Activated CD8-positive, alpha-beta memory T cell treated with anti-CD3 and anti-CD28 coated beads, Interleukin-2, amount 10 ng/mL, durations not matched to agents 7 days and 5 days (primary cell): ENCODE data around the gene EFNA5. TPM values are rescaled to one million over a fixed set of nuclear protein-coding genes. Genes with fewer than 3 reads are reported as not detected.
"Not testable (repeated sequence)": the region's sequence is repeated elsewhere in the genome, so short reads cannot be mapped to it uniquely, and the experiment has no call there.

Experiments used
- ATAC-seq: fragments of 150-1000 bp; cut with Tn5 transposase; one replicate; pipeline ENCODE4 v1.10.0; 2021; ENCODE audit warnings: moderate library complexity
- CTCF ChIA-PET: fragments of 350-600 bp; sonication (Branson Sonifier 250); formaldehyde crosslinking; loops from one replicate; lab custom pipeline; 2021; ENCODE audit warnings: antibody characterized with exemption; lab: Charles Lee
- DNase-seq: peaks from one replicate; pipeline ENCODE4 v3.0.0-alpha.2; 2020
- H3K27ac Mint-ChIP-seq: one replicate; pipeline ENCODE4 v1.8.0; 2021; ENCODE audit warnings: mild to moderate bottlenecking, mixed read lengths
- H3K27me3 Mint-ChIP-seq: one replicate; pipeline ENCODE4 v1.8.0; 2021; ENCODE audit warnings: mixed read lengths
- H3K36me3 Mint-ChIP-seq: one replicate; pipeline ENCODE4 v1.8.0; 2021; ENCODE audit warnings: mild to moderate bottlenecking, mixed read lengths
- H3K4me1 Mint-ChIP-seq: one replicate; pipeline ENCODE4 v1.8.0; 2021; ENCODE audit warnings: mixed read lengths
- H3K4me3 Mint-ChIP-seq: one replicate; pipeline ENCODE4 v1.8.0; 2021; ENCODE audit warnings: mild to moderate bottlenecking, moderate library complexity, mixed read lengths
- H3K9me3 Mint-ChIP-seq: one replicate; pipeline ENCODE4 v1.8.0; 2022; ENCODE audit warnings: low read depth, mixed read lengths
- total RNA-seq, 2 experiments: library from RNA; stranded (reverse); gene quantifications; one replicate each; pipeline ENCODE4 v1.2.3, GENCODE V29; 2021

EFNA5 gene
- total RNA-seq, 2 experiments from 2014 or later, result not detected

- CTCF ChIA-PET, result interaction anchor here (1.0 kb wide), 1 partner anchor 16 kb away, joined by 3 read pairs; no protein-coding TSS in a partner anchor
- Mint-ChIP-seq H3K9me3 (no peaks in the 10 kb centered on the region), H3K36me3 (no peaks in the 10 kb centered on the region), H3K27ac (no peak overlapping the region), H3K4me3 (no peak overlapping the region), H3K4me1 (no peaks in the 10 kb centered on the region), H3K27me3 (peaks cover 16% of the 10 kb centered on the region)
- ATAC-seq (no peak), DNase-seq (no peak)
These were observed 232.7 kb downstream of the EFNA5 start for GRCh38 chr5:107437986-107438510.

GRCh38 chr5:107437154-107437553 lies 233.6 kb downstream of the EFNA5 start:
- CTCF ChIA-PET, result no interaction called here
- no peak for ATAC-seq

GRCh38 chr5:107436201-107436600 lies 234.5 kb downstream of the EFNA5 start:
- CTCF ChIA-PET, result no interaction called here
- Mint-ChIP-seq H3K36me3 (no peaks in the 10 kb centered on the region), H3K27ac (no peak overlapping the region), H3K9me3 (no peaks in the 10 kb centered on the region), H3K4me3 (no peak overlapping the region), H3K4me1 (no peaks in the 10 kb centered on the region), H3K27me3 (peaks cover 13% of the 10 kb centered on the region)
- no peak for ATAC-seq
- DNase-seq, result no peak

More at GRCh38 chr5:107437154-107437553, 233.6 kb downstream of the EFNA5 start:
- Mint-ChIP-seq H3K4me3 (no peak overlapping the region), H3K36me3 (no peaks in the 10 kb centered on the region), H3K27me3 (peaks cover 13% of the 10 kb centered on the region), H3K9me3 (no peaks in the 10 kb centered on the region), H3K27ac (no peak overlapping the region), H3K4me1 (no peaks in the 10 kb centered on the region)
- DNase-seq, result no peak

- Mint-ChIP-seq H3K27me3 (peaks cover 8% of the 10 kb centered on the region), H3K9me3 (no peaks in the 10 kb centered on the region)
These were observed 235.7 kb downstream of the EFNA5 start for GRCh38 chr5:107435061-107435460.

GRCh38 chr5:107433646-107434045 lies 237.1 kb downstream of the EFNA5 start:
- CTCF ChIA-PET, result interaction anchor here (1.3 kb wide), 1 partner anchor 139 kb away, joined by 3 read pairs; no protein-coding TSS in a partner anchor
- not testable (repeated sequence) for ATAC-seq

More at GRCh38 chr5:107435061-107435460, 235.7 kb downstream of the EFNA5 start:
- DNase-seq (no peak), ATAC-seq (no peak)
- CTCF ChIA-PET, result no interaction called here
- no peak overlapping the region for H3K27ac Mint-ChIP-seq
- no peaks in the 10 kb centered on the region for H3K4me1 Mint-ChIP-seq
- H3K36me3 Mint-ChIP-seq, result no peaks in the 10 kb centered on the region
- no peak overlapping the region for H3K4me3 Mint-ChIP-seq

GRCh38 chr5:107431998-107432397 lies 238.7 kb downstream of the EFNA5 start:
- H3K27ac Mint-ChIP-seq, result no peak overlapping the region
- H3K4me1 Mint-ChIP-seq, result peaks cover 4% of the 10 kb centered on the region
- H3K4me3 Mint-ChIP-seq, result no peak overlapping the region
- CTCF ChIA-PET, result no interaction called here
- ATAC-seq (no peak), DNase-seq (no peak)
- H3K27me3 Mint-ChIP-seq, result peaks cover 8% of the 10 kb centered on the region
- no peaks in the 10 kb centered on the region for H3K36me3 Mint-ChIP-seq
- H3K9me3 Mint-ChIP-seq, result no peaks in the 10 kb centered on the region

More at GRCh38 chr5:107433646-107434045, 237.1 kb downstream of the EFNA5 start:
- H3K4me3 Mint-ChIP-seq, H3K4me1 Mint-ChIP-seq, H3K36me3 Mint-ChIP-seq, H3K27me3 Mint-ChIP-seq, H3K9me3 Mint-ChIP-seq, DNase-seq, H3K27ac Mint-ChIP-seq: not testable (repeated sequence)

- Mint-ChIP-seq H3K9me3 (no peaks in the 10 kb centered on the region), H3K4me3 (no peak overlapping the region), H3K36me3 (no peaks in the 10 kb centered on the region), H3K4me1 (peaks cover 4% of the 10 kb centered on the region), H3K27me3 (peaks cover 9% of the 10 kb centered on the region), H3K27ac (no peak overlapping the region)
- DNase-seq (no peak), ATAC-seq (no peak)
- CTCF ChIA-PET, result no interaction called here
These were observed 239.2 kb downstream of the EFNA5 start for GRCh38 chr5:107431536-107431935.

- H3K9me3 Mint-ChIP-seq, result no peaks in the 10 kb centered on the region
- no peak overlapping the region for H3K4me3 Mint-ChIP-seq
- no peak overlapping the region for H3K27ac Mint-ChIP-seq
- ATAC-seq, result no peak
- peaks cover 11% of the 10 kb centered on the region for H3K27me3 Mint-ChIP-seq
- peaks cover 4% of the 10 kb centered on the region for H3K4me1 Mint-ChIP-seq
- DNase-seq, result no peak
- no peaks in the 10 kb centered on the region for H3K36me3 Mint-ChIP-seq
- CTCF ChIA-PET, result no interaction called here
These were observed 240.6 kb downstream of the EFNA5 start for GRCh38 chr5:107430071-107430625.

- Mint-ChIP-seq H3K4me3 (no peak overlapping the region), H3K4me1 (peaks cover 4% of the 10 kb centered on the region), H3K27me3 (peaks cover 9% of the 10 kb centered on the region), H3K36me3 (no peaks in the 10 kb centered on the region), H3K9me3 (no peaks in the 10 kb centered on the region), H3K27ac (no peak overlapping the region)
- no peak for DNase-seq
- ATAC-seq, result no peak
- CTCF ChIA-PET, result interaction anchor here (1.3 kb wide), 1 partner anchor 14 kb away, joined by 3 read pairs; no protein-coding TSS in a partner anchor
These were observed 242.4 kb downstream of the EFNA5 start for GRCh38 chr5:107428303-107428813.

GRCh38 chr5:107426872-107427271 lies 243.9 kb downstream of the EFNA5 start:
- peaks cover 4% of the 10 kb centered on the region for H3K4me1 Mint-ChIP-seq
- H3K36me3 Mint-ChIP-seq, result no peaks in the 10 kb centered on the region
- H3K4me3 Mint-ChIP-seq, result no peak overlapping the region
- no peaks in the 10 kb centered on the region for H3K9me3 Mint-ChIP-seq
- ATAC-seq (no peak), DNase-seq (no peak)
- H3K27ac Mint-ChIP-seq, result no peak overlapping the region
- H3K27me3 Mint-ChIP-seq, result peaks cover 15% of the 10 kb centered on the region
- CTCF ChIA-PET, result interaction anchor here (1.1 kb wide), 1 partner anchor 145 kb away, joined by 4 read pairs; no protein-coding TSS in a partner anchor

GRCh38 chr5:107426209-107426608 lies 244.5 kb downstream of the EFNA5 start:
- Mint-ChIP-seq H3K9me3 (no peaks in the 10 kb centered on the region), H3K36me3 (no peaks in the 10 kb centered on the region), H3K27me3 (peaks cover 17% of the 10 kb centered on the region), H3K4me3 (no peak overlapping the region), H3K27ac (no peak overlapping the region), H3K4me1 (peaks cover 4% of the 10 kb centered on the region)
- DNase-seq (no peak), ATAC-seq (no peak)
- CTCF ChIA-PET, result interaction anchor here (1.1 kb wide), 1 partner anchor 146 kb away, joined by 4 read pairs; no protein-coding TSS in a partner anchor

GRCh38 chr5:107425541-107426031 lies 245.2 kb downstream of the EFNA5 start:
- peaks cover 17% of the 10 kb centered on the region for H3K27me3 Mint-ChIP-seq
- H3K9me3 Mint-ChIP-seq, result no peaks in the 10 kb centered on the region
- CTCF ChIA-PET, result no interaction called here
- DNase-seq, result no peak
- no peak overlapping the region for H3K27ac Mint-ChIP-seq
- H3K36me3 Mint-ChIP-seq, result no peaks in the 10 kb centered on the region
- ATAC-seq, result no peak
- no peak overlapping the region for H3K4me3 Mint-ChIP-seq
- peaks cover 4% of the 10 kb centered on the region for H3K4me1 Mint-ChIP-seq

- Mint-ChIP-seq H3K4me3 (no peak overlapping the region), H3K27ac (no peak overlapping the region), H3K36me3 (no peaks in the 10 kb centered on the region), H3K9me3 (no peaks in the 10 kb centered on the region), H3K4me1 (peaks cover 4% of the 10 kb centered on the region), H3K27me3 (peaks cover 22% of the 10 kb centered on the region)
- CTCF ChIA-PET, result interaction anchor here (0.5 to 0.6 kb wide), 2 partner anchors 559 to 763 kb away, joined by 3 read pairs; no protein-coding TSS in a partner anchor
- no peak for ATAC-seq
- no peak for DNase-seq
These were observed 246.2 kb downstream of the EFNA5 start for GRCh38 chr5:107424491-107424890.

- no peaks in the 10 kb centered on the region for H3K36me3 Mint-ChIP-seq
These were observed 248.2 kb downstream of the EFNA5 start for GRCh38 chr5:107422494-107422893.

More at GRCh38 chr5:107422494-107422893, 248.2 kb downstream of the EFNA5 start:
- H3K4me1 Mint-ChIP-seq, result no peaks in the 10 kb centered on the region
- CTCF ChIA-PET, result no interaction called here
- DNase-seq, result no peak
- H3K4me3 Mint-ChIP-seq, result no peak overlapping the region
- no peaks in the 10 kb centered on the region for H3K9me3 Mint-ChIP-seq
- no peak for ATAC-seq
- H3K27me3 Mint-ChIP-seq, result peaks cover 22% of the 10 kb centered on the region
- H3K27ac Mint-ChIP-seq, result no peak overlapping the region
